HG02798 (cell line): ENCODE results near the gene ZNF660.
"Not testable (repeated sequence)": the region's sequence is repeated elsewhere in the genome, so short reads cannot be mapped to it uniquely, and the experiment has no call there.

Source experiments
- ATAC-seq: cut with Tn5 transposase; IDR thresholded peaks from one replicate; pipeline ENCODE4 v1.9.1; 2021; ENCODE audit warnings: mild to moderate bottlenecking; ENCODE audit not compliant: unreplicated experiment, poor library complexity

ZNF660 gene

GRCh38 chr3:44584646-44585501, at the start of gene ZNF660:
Gene ZNF660 (plus strand): TSS chr3:44584964. CDS start chr3:44594194, 9,230 bp downstream.
- ATAC-seq: peak; percentile 84

GRCh38 chr3:44535364-44535763, 49.4 kb upstream of the ZNF660 start:
- ATAC-seq: no peak

DNA sequence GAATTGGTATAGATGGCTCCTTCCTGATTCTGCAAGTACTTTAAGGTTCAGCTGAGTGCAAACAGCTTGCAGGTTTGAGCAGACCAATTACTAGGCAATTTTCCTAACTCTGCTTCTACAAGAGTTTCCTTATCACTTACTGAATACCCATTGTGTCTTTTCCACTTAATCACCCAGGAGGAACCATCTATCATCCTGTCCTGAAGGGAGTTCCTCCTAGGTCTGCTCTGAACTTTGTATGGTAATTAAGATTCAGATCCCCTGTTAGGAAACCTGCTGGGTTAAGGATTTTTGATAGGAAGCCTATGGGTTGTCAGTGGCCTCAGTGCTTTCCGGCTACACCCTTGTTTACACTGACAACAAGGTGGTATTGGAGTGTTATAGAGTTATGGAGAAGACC, 40.0 kb upstream of the ZNF660 start:
- ATAC-seq: not testable (repeated sequence)

- ATAC-seq: peak; percentile 82
Observed at GRCh38 chr3:44554626-44555592, 29.9 kb upstream of the ZNF660 start, which contains the start of gene ZKSCAN7. Gene ZKSCAN7 (plus strand): TSS chr3:44555193. CDS start chr3:44557048, 1,855 bp downstream.

- ATAC-seq: no peak
Observed at GRCh38 chr3:44555723-44556122, 29.0 kb upstream of the ZNF660 start.

DNA sequence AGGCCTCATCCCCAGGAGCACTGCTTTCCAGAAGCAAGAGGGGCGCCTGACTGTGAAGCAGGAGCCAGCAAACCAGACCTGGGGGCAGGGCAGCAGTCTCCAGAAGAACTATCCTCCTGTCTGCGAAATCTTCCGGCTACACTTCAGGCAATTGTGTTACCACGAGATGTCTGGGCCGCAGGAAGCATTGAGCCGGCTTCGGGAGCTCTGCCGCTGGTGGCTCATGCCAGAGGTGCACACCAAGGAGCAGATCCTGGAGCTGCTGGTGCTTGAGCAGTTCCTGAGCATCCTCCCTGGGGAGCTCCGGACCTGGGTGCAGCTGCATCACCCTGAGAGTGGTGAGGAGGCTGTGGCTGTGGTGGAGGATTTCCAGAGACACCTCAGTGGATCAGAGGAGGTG, 27.7 kb upstream of the ZNF660 start:
- ATAC-seq: no peak

DNA sequence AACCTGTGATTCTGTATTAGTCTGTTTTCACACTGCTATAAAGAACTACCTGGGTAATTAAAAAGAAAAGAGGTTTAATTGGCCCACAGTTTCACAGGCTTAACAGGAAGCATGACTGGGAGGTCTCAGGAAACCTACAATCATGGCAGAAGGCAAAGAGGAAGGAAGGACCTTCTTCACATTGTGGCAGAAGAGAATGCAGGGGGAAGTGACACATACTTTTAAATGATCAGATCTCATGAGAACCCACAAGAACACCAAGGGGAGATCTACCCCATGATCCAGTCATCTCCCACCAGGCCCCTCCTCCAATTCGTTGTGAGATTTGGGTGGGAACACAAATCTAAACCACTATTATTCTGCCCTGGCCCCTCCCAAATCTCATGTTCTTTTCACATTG, 23.7 kb upstream of the ZNF660 start:
- ATAC-seq: no peak

- no peak for ATAC-seq
Observed at GRCh38 chr3:44562147-44562546, 22.6 kb upstream of the ZNF660 start.

DNA sequence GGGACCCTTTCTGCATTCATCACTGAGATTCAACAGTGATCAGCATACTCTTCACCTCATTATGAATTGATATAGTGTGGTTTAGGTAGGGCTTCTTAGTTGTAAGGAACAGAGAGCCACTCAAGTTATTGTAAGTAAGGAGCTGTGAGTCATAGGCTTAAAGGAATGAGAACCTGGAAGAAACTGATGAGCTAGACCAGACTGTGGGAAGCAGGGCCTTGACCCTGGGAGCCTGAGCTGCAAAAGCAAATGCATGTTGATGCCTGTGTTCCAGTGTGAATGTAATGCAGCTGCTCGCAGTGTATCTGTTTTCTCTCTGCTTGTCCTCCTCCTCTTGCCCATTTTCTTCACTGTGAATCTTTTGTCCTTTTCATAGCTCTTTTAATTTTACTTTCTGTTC, 16.2 kb upstream of the ZNF660 start:
- no peak for ATAC-seq

- ATAC-seq: no peak
Observed at GRCh38 chr3:44571024-44571423, 13.7 kb upstream of the ZNF660 start.

- no peak for ATAC-seq
Observed at GRCh38 chr3:44576613-44577012, 8.2 kb upstream of the ZNF660 start.

DNA sequence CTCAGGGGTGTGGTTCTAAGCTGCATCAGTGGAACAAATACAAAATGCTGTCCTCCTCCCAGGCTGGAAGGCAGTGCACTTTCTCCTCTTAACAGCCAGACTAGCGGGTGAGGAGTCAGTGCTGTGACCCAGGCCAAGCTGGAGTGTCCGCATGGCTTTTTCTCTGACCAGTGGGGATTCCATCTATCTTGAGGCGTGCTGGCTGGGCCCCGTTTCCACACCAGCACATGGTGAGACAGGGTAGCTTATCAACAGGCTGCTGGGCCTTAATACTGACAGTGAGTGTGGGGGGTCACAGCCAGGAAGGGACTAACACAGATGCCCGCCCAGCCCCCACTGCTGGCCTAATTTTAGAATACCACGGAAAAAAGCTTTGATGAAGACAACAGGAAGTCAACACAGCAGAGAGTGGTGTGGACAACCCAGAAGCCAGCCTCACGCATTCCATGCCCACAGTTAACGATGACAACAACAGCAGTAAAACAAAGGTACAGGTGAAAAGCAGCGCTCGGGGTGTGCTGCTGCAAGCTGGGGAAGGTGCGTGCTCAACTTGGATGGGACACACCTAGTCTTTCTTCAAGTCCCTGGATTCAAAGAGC, 7.3 kb upstream of the ZNF660 start:
- ATAC-seq: not testable (repeated sequence)

GRCh38 chr3:44578316-44578715, 6.4 kb upstream of the ZNF660 start:
- not testable (repeated sequence) for ATAC-seq

- ATAC-seq: not testable (repeated sequence)
Observed at GRCh38 chr3:44578924-44579515, 5.7 kb upstream of the ZNF660 start.

DNA sequence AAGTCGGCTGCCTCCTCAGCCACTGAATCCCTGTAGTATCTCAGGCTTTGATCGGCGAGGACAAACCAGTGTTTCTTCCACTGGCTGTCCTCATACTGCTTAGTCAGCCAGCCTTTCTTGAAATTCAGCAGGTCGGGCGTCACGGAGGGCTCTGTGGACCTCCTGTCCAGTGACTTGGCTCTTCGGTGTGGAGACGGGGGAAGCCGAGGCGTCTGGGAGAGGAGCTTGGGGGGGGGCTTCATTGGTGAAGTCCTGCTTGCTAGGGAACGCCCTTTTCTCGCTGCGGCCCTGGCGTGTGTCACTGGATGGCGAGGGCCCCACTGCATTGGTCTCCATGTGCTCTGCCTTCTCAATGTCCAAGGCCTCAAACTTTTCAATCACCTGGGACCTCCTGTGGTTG, 5.0 kb upstream of the ZNF660 start:
- ATAC-seq: not testable (repeated sequence)

DNA sequence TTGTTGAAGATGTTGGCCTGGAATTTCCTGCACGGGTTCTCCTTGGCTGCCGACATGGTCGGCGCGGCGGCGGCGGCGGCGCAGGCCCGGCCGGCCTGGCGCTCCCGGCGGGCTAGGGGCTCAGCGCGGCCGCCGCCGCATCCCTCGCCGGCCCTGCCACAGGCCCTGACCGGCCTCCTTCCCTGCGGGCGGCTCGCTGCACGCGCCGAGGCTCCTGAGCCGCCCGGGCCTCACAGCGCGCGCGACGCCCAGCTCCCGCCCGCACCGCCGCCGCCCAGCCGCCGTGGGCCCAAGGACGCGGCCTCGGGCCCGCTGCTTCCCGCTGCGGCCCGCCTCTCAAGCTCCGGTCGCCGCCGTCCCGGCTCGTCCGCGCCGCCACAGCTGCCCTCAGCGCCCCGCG, 3.8 kb upstream of the ZNF660 start:
- ATAC-seq: not testable (repeated sequence)

DNA sequence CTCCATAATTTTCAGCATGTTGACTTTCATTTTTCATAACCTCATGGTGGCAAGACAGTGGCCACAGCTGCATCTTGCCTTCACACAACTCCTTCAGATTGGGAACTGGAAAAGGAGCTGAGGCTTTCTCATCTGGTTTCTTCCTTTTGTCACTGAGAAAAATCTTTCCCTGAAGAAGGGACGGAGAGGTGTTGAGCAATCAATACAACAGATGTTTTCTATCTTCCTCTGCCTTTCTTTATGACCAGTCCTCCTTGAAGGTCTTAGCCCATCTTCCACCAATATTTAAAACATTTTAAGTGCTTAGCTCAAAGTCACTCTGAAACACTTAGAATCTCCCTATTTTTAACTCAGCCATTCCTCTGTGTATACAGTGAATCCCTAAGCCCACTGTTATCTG, 11.9 kb downstream of the ZNF660 start:
- ATAC-seq: no peak

GRCh38 chr3:44601749-44602148, 17.0 kb downstream of the ZNF660 start:
- ATAC-seq: no peak

- no peak for ATAC-seq
Observed at GRCh38 chr3:44612678-44613077, 27.9 kb downstream of the ZNF660 start.
